CD4-positive, alpha-beta T cell treated with Interleukin-17A for 1 hour (primary cell): ENCODE measurements around the gene ATG4A.

Source experiments
- DNase-seq: peaks from one replicate; pipeline ENCODE4 v3.0.0-alpha.2; 2020

ATG4A gene

GRCh38 chrX:108171671-108172070, 80.1 kb downstream of the ATG4A start:
- DNase-seq = no peak

DNA sequence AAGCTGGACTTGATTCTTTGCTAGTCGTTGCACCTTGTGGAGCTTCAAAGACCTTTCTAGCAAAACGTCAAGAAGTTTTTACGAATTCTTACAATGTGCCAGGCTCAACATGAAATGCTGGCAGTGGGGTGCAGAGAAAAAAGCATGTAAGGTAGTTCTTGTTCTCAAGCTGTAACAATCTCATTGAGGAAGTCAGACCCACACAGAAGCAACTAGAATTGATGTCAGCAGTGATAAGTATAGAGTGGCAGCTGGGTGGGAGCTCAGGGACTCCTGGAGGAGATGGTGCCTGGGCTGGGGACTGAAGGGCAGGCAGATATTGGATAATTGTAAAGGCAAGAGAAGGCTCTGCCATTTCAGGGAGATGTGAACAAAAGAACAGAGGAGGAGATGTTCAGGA, 82.3 kb downstream of the ATG4A start:
- DNase-seq = no peak

- DNase-seq = no peak
Observed at GRCh38 chrX:108177351-108178142, 86.0 kb downstream of the ATG4A start.

- DNase-seq = no peak
Observed at GRCh38 chrX:108178143-108178498, 86.5 kb downstream of the ATG4A start.

GRCh38 chrX:108186811-108187210, 95.2 kb downstream of the ATG4A start:
- DNase-seq = no peak

- DNase-seq = no peak
Observed at GRCh38 chrX:108198420-108198819, 106.8 kb downstream of the ATG4A start.

GRCh38 chrX:108199041-108199440, 107.5 kb downstream of the ATG4A start:
- no peak for DNase-seq

- DNase-seq = peak; percentile 1
Observed at GRCh38 chrX:108199691-108200090, 108.1 kb downstream of the ATG4A start.

DNA sequence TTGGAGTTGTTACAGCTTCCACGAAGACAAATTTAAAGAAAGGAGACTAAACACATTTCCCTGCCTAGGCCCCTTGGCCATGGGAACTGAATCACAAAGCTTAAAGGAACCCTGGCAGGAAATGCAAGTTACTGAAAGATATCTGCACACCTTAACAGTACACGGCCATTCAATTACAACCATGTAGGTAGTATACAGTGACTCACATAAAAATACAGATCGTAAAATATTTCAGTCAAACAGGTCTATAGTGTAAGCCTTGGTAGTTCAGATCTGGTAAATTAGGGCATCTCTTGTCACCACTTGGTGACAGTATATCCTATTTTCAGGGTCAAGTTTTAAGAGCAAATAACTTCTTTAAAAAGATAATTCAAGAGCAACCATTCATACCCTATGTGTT, 112.0 kb downstream of the ATG4A start:
- DNase-seq = no peak
